Suppressor macrophage (primary cell): Measurements from ENCODE around the gene ENOX1.

Experiments
- DNase-seq, 4 experiments: peaks; one replicate each; pipeline ENCODE4 v3.0.0-alpha.2; 2020 to 2022

ENOX1 gene

GRCh38 chr13:43478211-43478610 lies 308.6 kb downstream of the ENOX1 start:
- DNase-seq: peak in 2 of 4 experiments; percentile 30 to 47

GRCh38 chr13:43475140-43475539 lies 311.6 kb downstream of the ENOX1 start:
- no peak for DNase-seq

- DNase-seq: peak; percentile 18 to 84 (median 72)
Observed at GRCh38 chr13:43473437-43473836, 313.3 kb downstream of the ENOX1 start.

- DNase-seq: no peak
Observed at GRCh38 chr13:43472980-43473379, 313.8 kb downstream of the ENOX1 start.

GRCh38 chr13:43472339-43472738 lies 314.4 kb downstream of the ENOX1 start:
- DNase-seq: no peak

GRCh38 chr13:43470610-43471009 lies 316.2 kb downstream of the ENOX1 start:
- no peak for DNase-seq

- DNase-seq: no peak
Observed at GRCh38 chr13:43469791-43470190, 317.0 kb downstream of the ENOX1 start.

GRCh38 chr13:43464578-43465264 lies 322.1 kb downstream of the ENOX1 start:
- DNase-seq: no peak

- no peak for DNase-seq
Observed at GRCh38 chr13:43448605-43449336, 338.0 kb downstream of the ENOX1 start.

GRCh38 chr13:43446126-43446525 lies 340.6 kb downstream of the ENOX1 start:
- no peak for DNase-seq

- DNase-seq: no peak
Observed at GRCh38 chr13:43445668-43446067, 341.1 kb downstream of the ENOX1 start.

GRCh38 chr13:43444081-43444480 lies 342.7 kb downstream of the ENOX1 start:
- DNase-seq: no peak

GRCh38 chr13:43441899-43442499 lies 344.8 kb downstream of the ENOX1 start:
- no peak for DNase-seq

GRCh38 chr13:43441464-43441863 lies 345.3 kb downstream of the ENOX1 start:
- no peak for DNase-seq

GRCh38 chr13:43434191-43434590 lies 352.6 kb downstream of the ENOX1 start:
- peak; percentile 40 to 65 (median 58) for DNase-seq

GRCh38 chr13:43433691-43434141 lies 353.1 kb downstream of the ENOX1 start:
- DNase-seq: no peak

- no peak for DNase-seq
Observed at GRCh38 chr13:43432958-43433357, 353.8 kb downstream of the ENOX1 start.

GRCh38 chr13:43431841-43432240 lies 354.9 kb downstream of the ENOX1 start:
- peak; percentile 11 to 64 (median 49) for DNase-seq

- no peak for DNase-seq
Observed at GRCh38 chr13:43431290-43431716, 355.5 kb downstream of the ENOX1 start.

GRCh38 chr13:43428545-43429296 lies 358.1 kb downstream of the ENOX1 start:
- no peak for DNase-seq

- no peak for DNase-seq
Observed at GRCh38 chr13:43426355-43426754, 360.4 kb downstream of the ENOX1 start.

GRCh38 chr13:43425234-43425633 lies 361.5 kb downstream of the ENOX1 start:
- DNase-seq: no peak

GRCh38 chr13:43424412-43424811 lies 362.4 kb downstream of the ENOX1 start:
- DNase-seq: no peak
